Skin epidermis (tissue), 12 donors: ENCODE measurements around the gene MYRFL.
"Not testable (repeated sequence)": the region's sequence is repeated elsewhere in the genome, so short reads cannot be mapped to it uniquely, and the experiment has no call there.

Experiments used
- H3K27ac ChIP-seq, 21 experiments: fragments of 200-600 bp; sonication (generic) in 11 of 21; one replicate each; pipeline ENCODE4 v1.5.0; 2020; ENCODE audit warnings: mild to moderate bottlenecking in 3 of 21, inconsistent platforms in 2 of 21, moderate library complexity in 2 of 21
- H3K4me3 ChIP-seq, 7 experiments: fragments of 200-600 bp; sonication (generic) in 2 of 7; one replicate each; pipeline ENCODE4 v1.5.0; 2020; ENCODE audit warnings: inconsistent platforms in 2 of 7, mild to moderate bottlenecking in 2 of 7, moderate library complexity in 1 of 7

Gene MYRFL

GRCh38 chr12:69824966-69825560 lies at the start of gene MYRFL:
TSS of gene MYRFL (plus strand) at chr12:69825227. CDS start at chr12:69825518, 291 bp downstream.
- no peak within 1 kb of the TSS for H3K27ac ChIP-seq
- no peak within 1 kb of the TSS for H3K4me3 ChIP-seq

GRCh38 chr12:69779928-69780327 lies 45.1 kb upstream of the MYRFL start:
- Histone ChIP-seq H3K4me3 (no peak overlapping the region), H3K27ac (no peak overlapping the region)

GRCh38 chr12:69783365-69783764 lies 41.7 kb upstream of the MYRFL start:
- H3K27ac ChIP-seq = no peak overlapping the region
- H3K4me3 ChIP-seq = no peak overlapping the region

- Histone ChIP-seq H3K27ac (no peak overlapping the region), H3K4me3 (no peak overlapping the region)
Observed at GRCh38 chr12:69789351-69789750, 35.7 kb upstream of the MYRFL start.

GRCh38 chr12:69792533-69792932 lies 32.5 kb upstream of the MYRFL start:
- H3K27ac ChIP-seq = no peak overlapping the region
- H3K4me3 ChIP-seq = no peak overlapping the region

GRCh38 chr12:69807101-69807897 lies 17.7 kb upstream of the MYRFL start:
- H3K4me3 ChIP-seq, H3K27ac ChIP-seq: not testable (repeated sequence)

- H3K27ac ChIP-seq = no peak overlapping the region
Observed at GRCh38 chr12:69810870-69811498, 14.0 kb upstream of the MYRFL start.

GRCh38 chr12:69816082-69816481 lies 8.9 kb upstream of the MYRFL start:
- no peak overlapping the region for H3K27ac ChIP-seq
- H3K4me3 ChIP-seq = no peak overlapping the region

More at GRCh38 chr12:69810870-69811498, 14.0 kb upstream of the MYRFL start:
- no peak overlapping the region for H3K4me3 ChIP-seq

- Histone ChIP-seq H3K27ac (no peak overlapping the region), H3K4me3 (no peak overlapping the region)
Observed at GRCh38 chr12:69821032-69821455, 4.0 kb upstream of the MYRFL start.

GRCh38 chr12:69821456-69822159 lies 3.4 kb upstream of the MYRFL start:
- H3K4me3 ChIP-seq = no peak overlapping the region
- no peak overlapping the region for H3K27ac ChIP-seq

GRCh38 chr12:69822201-69822860 lies 2.7 kb upstream of the MYRFL start:
- Histone ChIP-seq H3K27ac (no peak overlapping the region), H3K4me3 (no peak overlapping the region)

GRCh38 chr12:69824028-69824427 lies 999 bp upstream of the MYRFL start:
- Histone ChIP-seq H3K27ac (no peak overlapping the region), H3K4me3 (no peak overlapping the region)

- no peak overlapping the region for H3K27ac ChIP-seq
- no peak overlapping the region for H3K4me3 ChIP-seq
Observed at GRCh38 chr12:69828897-69829296, 3.9 kb downstream of the MYRFL start.

GRCh38 chr12:69833696-69834095 lies 8.7 kb downstream of the MYRFL start:
- Histone ChIP-seq H3K27ac (no peak overlapping the region), H3K4me3 (no peak overlapping the region)

- H3K27ac ChIP-seq = no peak overlapping the region
- no peak overlapping the region for H3K4me3 ChIP-seq
Observed at GRCh38 chr12:69834147-69834546, 9.1 kb downstream of the MYRFL start.

GRCh38 chr12:69834576-69834975 lies 9.5 kb downstream of the MYRFL start:
- Histone ChIP-seq H3K27ac (no peak overlapping the region), H3K4me3 (no peak overlapping the region)

- no peak overlapping the region for H3K4me3 ChIP-seq
- H3K27ac ChIP-seq = no peak overlapping the region
Observed at GRCh38 chr12:69835081-69835480, 10.1 kb downstream of the MYRFL start.

GRCh38 chr12:69836015-69836414 lies 11.0 kb downstream of the MYRFL start:
- H3K4me3 ChIP-seq = no peak overlapping the region
- no peak overlapping the region for H3K27ac ChIP-seq

- H3K27ac ChIP-seq = no peak overlapping the region
Observed at GRCh38 chr12:69837191-69837590, 12.2 kb downstream of the MYRFL start.

More at GRCh38 chr12:69837191-69837590, 12.2 kb downstream of the MYRFL start:
- H3K4me3 ChIP-seq = no peak overlapping the region
